B cell (primary cell): ENCODE data around the gene ARHGAP4. TPM values are rescaled to one million over a fixed set of nuclear protein-coding genes. Genes with fewer than 3 reads are reported as not detected.
A peak's percentile ranks its signal among the peaks of the same experiment; 100 is the strongest.

Experiments
- ATAC-seq: fragments of 200-7000 bp; cut with Tn5 transposase; one replicate; pipeline ENCODE4 v1.10.0; 2021; ENCODE audit warnings: low read depth, mild to moderate bottlenecking, moderate number of reproducible peaks, moderate library complexity
- CTCF ChIA-PET: fragments of 350-600 bp; sonication (Branson Sonifier 250); formaldehyde crosslinking; loops from one replicate; lab custom pipeline; 2021; ENCODE audit warnings: antibody characterized with exemption, inconsistent platforms; lab: Charles Lee
- POLR2A ChIA-PET: fragments of 350-600 bp; sonication (Branson Sonifier 250); formaldehyde crosslinking; loops from one replicate; lab custom pipeline; 2021; ENCODE audit warnings: antibody characterized with exemption; lab: Charles Lee
- DNase-seq: peaks from one replicate; pipeline ENCODE4 v3.0.0; 2013
- H2AFZ ChIP-seq: 2 replicates; pipeline ENCODE4 v1.6.1; 2012; ENCODE audit warnings: mild to moderate bottlenecking, low read depth, low read length; ENCODE audit not compliant: insufficient read depth, poor library complexity, severe bottlenecking
- H3K27ac ChIP-seq, 2 donors: 1 replicate in 1 of 2; 2 replicates in 1 of 2; pipeline ENCODE4 v1.5.1; 2012 to 2013; ENCODE audit warnings: low read length in 2 of 2, mild to moderate bottlenecking in 2 of 2, moderate library complexity in 1 of 2
- H3K27me3 ChIP-seq, 4 experiments: fragments of 200-600 bp in 1 of 4; sonication (generic) in 1 of 4; replicated peaks in 1 of 4; 1 replicate in 2 of 4; 2 replicates in 2 of 4; pipeline versions ENCODE4 v1.6.1 to v1.7.0; 2013 to 2016; ENCODE audit warnings: low read length in 3 of 4, mild to moderate bottlenecking in 2 of 4, mixed read lengths in 1 of 4, moderate library complexity in 1 of 4; ENCODE audit not compliant: insufficient read depth in 4 of 4, control insufficient read depth in 3 of 4; ENCODE audit errors: control extremely low read depth in 1 of 4
- H3K36me3 ChIP-seq, 2 experiments: replicated peaks in 1 of 2; 1 replicate in 1 of 2; 2 replicates in 1 of 2; pipeline versions ENCODE4 v1.6.1 to v1.7.1; 2013; ENCODE audit warnings: low read length in 1 of 2; ENCODE audit not compliant: insufficient read depth in 2 of 2, control insufficient read depth in 1 of 2; ENCODE audit errors: control extremely low read depth in 1 of 2, extremely low read depth in 1 of 2
- H3K4me1 ChIP-seq, 2 donors: fragments of 200-600 bp in 1 of 2; sonication (generic) in 1 of 2; 1 replicate in 1 of 2; 2 replicates in 1 of 2; pipeline versions ENCODE4 v1.5.1 to v1.6.1; 2013 to 2017; ENCODE audit warnings: low read length in 2 of 2; ENCODE audit not compliant: control insufficient read depth in 2 of 2, insufficient read depth in 2 of 2
- H3K4me2 ChIP-seq: replicated peaks from 2 replicates; pipeline ENCODE3; 2012; ENCODE audit warnings: mild to moderate bottlenecking, low read depth, low read length; ENCODE audit not compliant: poor library complexity, severe bottlenecking
- H3K4me3 ChIP-seq, 5 experiments: fragments of 200-600 bp in 1 of 5; sonication (generic) in 1 of 5; 1 replicate in 3 of 5; 2 replicates in 2 of 5; pipeline versions ENCODE4 v1.5.1 to v1.7.0; 2011 to 2016; ENCODE audit warnings: low read length in 4 of 5, mild to moderate bottlenecking in 4 of 5, low read depth in 2 of 5, control low read depth in 1 of 5, moderate library complexity in 1 of 5; ENCODE audit not compliant: insufficient read depth in 1 of 5; ENCODE audit errors: control extremely low read depth in 1 of 5, extremely low read depth in 1 of 5
- H3K79me2 ChIP-seq: fragments of 200-600 bp; sonication (generic); one replicate; pipeline ENCODE4 v1.6.0; 2016; ENCODE audit warnings: low read length; ENCODE audit not compliant: control insufficient read depth, insufficient read depth
- H3K9ac ChIP-seq: fragments of 200-600 bp; sonication (generic); 2 replicates; pipeline ENCODE4 v1.6.1; 2017; ENCODE audit warnings: mild to moderate bottlenecking, low read length, moderate library complexity
- H3K9me3 ChIP-seq, 3 donors: one replicate each; pipeline versions ENCODE4 v1.6.1 to v1.7.1; 2013; ENCODE audit warnings: low read length in 2 of 3; ENCODE audit not compliant: control insufficient read depth in 2 of 3, insufficient read depth in 1 of 3; ENCODE audit errors: control extremely low read depth in 1 of 3
- H4K20me1 ChIP-seq: 2 replicates; pipeline ENCODE4 v1.6.0; 2012; ENCODE audit warnings: mild to moderate bottlenecking, low read length; ENCODE audit not compliant: insufficient read depth, control insufficient read depth, poor library complexity, severe bottlenecking
- H3K27ac Mint-ChIP-seq: one replicate; pipeline ENCODE4 v1.8.0; 2021; ENCODE audit warnings: mixed read lengths
- H3K27me3 Mint-ChIP-seq: one replicate; pipeline ENCODE4 v1.8.0; 2021; ENCODE audit warnings: mixed read lengths
- H3K4me1 Mint-ChIP-seq: one replicate; pipeline ENCODE4 v1.8.0; 2021; ENCODE audit warnings: mixed read lengths
- H3K4me3 Mint-ChIP-seq: one replicate; pipeline ENCODE4 v1.8.0; 2021; ENCODE audit warnings: mixed read lengths
- H3K9me3 Mint-ChIP-seq: one replicate; pipeline ENCODE4 v1.8.0; 2022; ENCODE audit warnings: mixed read lengths; ENCODE audit not compliant: insufficient read depth
- CTCF ChIP-seq: fragments of 200-600 bp; IDR thresholded peaks from one replicate; pipeline ENCODE4 v1.8.0; 2022; ENCODE audit warnings: antibody characterized with exemption, mild to moderate bottlenecking
- EZH2 ChIP-seq: IDR thresholded peaks from 2 replicates; pipeline ENCODE4 v1.6.1; 2012; ENCODE audit warnings: borderline replicate concordance, low read depth, mild to moderate bottlenecking, moderate library complexity, low read length; ENCODE audit not compliant: insufficient read depth, poor library complexity, severe bottlenecking
- WGBS: methylation state at CpG from one replicate; pipeline ENCODE4 v1.1.5; 2013; ENCODE audit warnings: missing lambda C conversion rate; ENCODE audit not compliant: insufficient coverage; 5-methylcytosine and 5-hydroxymethylcytosine counted together
- intact Hi-C: fragments of 100-400 bp; cut with micrococcal nuclease; formaldehyde crosslinking; loops from one replicate; pipeline ENCODE4 v1.10.0; 2022
- polyA plus RNA-seq: library from polyadenylated mRNA; depleted of rRNA; stranded (reverse); fragments of >200 nt; gene quantifications from 2 replicates; pipeline ENCODE4 v1.2.3, GENCODE V29; 2012
- total RNA-seq, 2 donors: library from RNA; stranded (reverse); fragments of 120-200 nt in 1 of 2; gene quantifications; 1 replicate in 1 of 2; 2 replicates in 1 of 2; pipeline versions ENCODE4 v1.2.3 to v1.2.4, GENCODE V29; 2013 to 2022

ARHGAP4 gene
- total and polyA plus RNA-seq, 2 donors (not counting 1 experiment from before 2014, with no cell fraction given), result 242 to 711 TPM

GRCh38 chrX:153934762-153935325 is 8.8 kb upstream of the ARHGAP4 start, which contains the start of gene NAA10:
NAA10 (minus strand) TSS chrX:153935037; CDS start chrX:153934904, 133 bp downstream.
- H3K9ac ChIP-seq, result peak within 1 kb of the TSS; percentile 67
- H3K4me3 ChIP-seq, result peak within 1 kb of the TSS in 4 of 5 experiments; percentile 37 to 68 (median 56)
- H3K4me1 ChIP-seq, result peaks cover 6 to 15% of the 10 kb centered on the region in 2 donors
- POLR2A ChIA-PET, result interaction anchor here (0.8 to 2.0 kb wide), 4 partner anchors 8 to 12 kb away, joined by 5 to 6 read pairs (median 5); partner anchors contain the start of gene RENBP
- peak within 1 kb of the TSS; percentile 81 for H3K27ac Mint-ChIP-seq
- ATAC-seq (peak; percentile 94), DNase-seq (peak; percentile 71)
- under 1% methylated on average over 53 of the region's 87 CpGs for WGBS
- H3K4me2 ChIP-seq, result peak within 1 kb of the TSS; percentile 83
- CTCF ChIA-PET, result interaction anchor here (2.9 to 7.4 kb wide), 2 partner anchors 11 to 12 kb away, joined by 16 to 59 read pairs; partner anchors contain the start of genes ARHGAP4 and RENBP
- intact Hi-C loops, result loop anchor here (1.0 kb wide), 1 partner anchor 9 kb away; the partner anchor contains the start of gene ARHGAP4
- peaks cover 21% of the 10 kb centered on the region for H3K79me2 ChIP-seq
- no peaks in the 10 kb centered on the region for H3K9me3 Mint-ChIP-seq
- H4K20me1 ChIP-seq, result no peaks in the 10 kb centered on the region
- no peaks in the 10 kb centered on the region for H3K9me3 ChIP-seq
- peaks cover 12% of the 10 kb centered on the region for H3K4me1 Mint-ChIP-seq
- no peaks in the 10 kb centered on the region for H3K27me3 ChIP-seq
- no peaks in the 10 kb centered on the region for H3K27me3 Mint-ChIP-seq
- peak within 1 kb of the TSS; percentile 38 for H2AFZ ChIP-seq
- H3K27ac ChIP-seq, result peak within 1 kb of the TSS in 1 of 2 donors; percentile 61
- H3K4me3 Mint-ChIP-seq, result peak within 1 kb of the TSS; percentile 90
- H3K36me3 ChIP-seq, result peaks cover 0 to 23% of the 10 kb centered on the region in 2 experiments
- TF ChIP-seq EZH2, result no peak
- TF ChIP-seq CTCF, result no peak
